Measurements from ENCODE around the gene TSC2.
A peak's percentile ranks its signal among the peaks of the same experiment; 100 is the strongest.
"Not testable (repeated sequence)": the region's sequence is repeated elsewhere in the genome, so short reads cannot be mapped to it uniquely, and the experiment has no call there.

TSC2 gene

GRCh38 chr16:2122429-2122828 is 74.6 kb downstream of the TSC2 start:
- no peak for DNase-seq (ENCODE audit: low read depth in 2 of 2)

- not testable (repeated sequence) for DNase-seq (ENCODE audit: low read depth in 2 of 2)
Measured at GRCh38 chr16:2122934-2123683, 75.3 kb downstream of the TSC2 start.

GRCh38 chr16:2123706-2124376 is 76.1 kb downstream of the TSC2 start:
- DNase-seq (ENCODE audit: low read depth in 2 of 2), result not testable (repeated sequence)

- not testable (repeated sequence) for DNase-seq (ENCODE audit: low read depth in 2 of 2)
Measured at GRCh38 chr16:2124377-2124693, 76.5 kb downstream of the TSC2 start.

- not testable (repeated sequence) for DNase-seq (ENCODE audit: low read depth in 2 of 2)
Measured at GRCh38 chr16:2124694-2125444, 77.1 kb downstream of the TSC2 start.

- DNase-seq (ENCODE audit: low read depth in 2 of 2), result not testable (repeated sequence)
Measured at GRCh38 chr16:2125609-2126008, 77.8 kb downstream of the TSC2 start.

DNA sequence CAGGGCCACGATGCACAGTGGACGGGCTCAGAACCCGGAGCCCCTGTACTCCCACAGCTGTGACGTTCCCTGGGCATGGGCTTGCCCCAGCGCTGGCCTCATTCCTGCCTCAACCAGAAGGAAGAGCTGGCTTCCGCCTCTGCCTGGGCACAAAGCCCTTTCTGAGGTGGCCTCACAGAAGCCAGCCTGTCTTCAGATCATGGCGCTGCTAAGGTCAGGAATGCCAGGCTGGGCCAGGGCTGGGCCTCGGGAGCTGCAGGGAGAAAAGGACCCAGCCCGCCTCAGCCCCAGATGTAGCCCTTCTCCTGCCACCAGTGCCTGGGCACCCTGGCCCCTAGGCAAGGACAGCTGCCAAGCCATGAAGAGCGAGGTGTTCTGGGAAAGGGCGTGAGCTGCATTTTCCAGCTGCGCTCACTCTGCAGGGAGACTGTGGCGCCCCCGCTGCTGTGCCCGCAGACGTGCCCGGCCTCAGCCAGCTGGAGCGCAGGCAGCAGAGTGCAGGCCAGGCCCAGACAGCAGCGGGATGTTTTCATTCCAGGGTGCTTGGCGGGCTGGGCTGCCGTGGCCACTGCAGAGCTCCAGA is 78.5 kb downstream of the TSC2 start:
- DNase-seq (ENCODE audit: low read depth in 2 of 2), result not testable (repeated sequence)

GRCh38 chr16:2126928-2127556 is 79.3 kb downstream of the TSC2 start:
- DNase-seq (ENCODE audit: low read depth in 2 of 2), result not testable (repeated sequence)

DNA sequence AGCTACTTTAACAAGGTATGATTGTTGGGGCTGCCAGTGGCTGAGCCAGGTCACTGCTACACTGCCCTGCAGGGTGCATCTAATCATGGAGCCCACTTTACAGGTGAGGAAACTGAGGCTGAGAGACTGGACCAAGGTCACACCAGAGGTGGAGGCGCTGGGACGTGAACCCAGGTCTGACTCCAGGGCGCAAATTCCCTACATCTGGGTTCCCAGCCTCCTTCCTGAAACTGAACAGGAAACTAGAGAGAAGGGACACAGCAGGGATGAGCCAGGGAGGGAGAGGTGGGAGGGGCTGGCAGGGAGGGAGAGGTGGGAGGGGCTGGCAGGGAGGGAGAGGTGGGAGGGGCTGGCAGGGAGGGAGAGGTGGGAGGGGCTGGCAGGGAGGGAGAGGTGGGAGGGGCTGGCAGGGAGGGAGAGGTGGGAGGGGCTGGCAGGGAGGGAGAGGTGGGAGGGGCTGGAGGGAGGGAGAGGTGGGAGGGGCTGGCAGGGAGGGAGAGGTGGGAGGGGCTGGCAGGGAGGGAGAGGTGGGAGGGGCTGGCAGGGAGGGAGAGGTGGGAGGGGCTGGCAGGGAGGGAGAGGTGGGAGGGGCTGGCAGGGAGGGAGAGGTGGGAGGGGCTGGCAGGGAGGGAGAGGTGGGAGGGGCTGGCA is 80.0 kb downstream of the TSC2 start:
- not testable (repeated sequence) for DNase-seq (ENCODE audit: low read depth in 2 of 2)

- DNase-seq (ENCODE audit: low read depth in 2 of 2), result not testable (repeated sequence)
Measured at GRCh38 chr16:2129251-2129650, 81.5 kb downstream of the TSC2 start.

- not testable (repeated sequence) for DNase-seq (ENCODE audit: low read depth in 2 of 2)
Measured at GRCh38 chr16:2129890-2130447, 82.2 kb downstream of the TSC2 start.

- DNase-seq (ENCODE audit: low read depth in 2 of 2), result not testable (repeated sequence)
Measured at GRCh38 chr16:2133797-2134196, 86.0 kb downstream of the TSC2 start.

- DNase-seq (ENCODE audit: low read depth in 2 of 2), result not testable (repeated sequence)
Measured at GRCh38 chr16:2135071-2135470, 87.3 kb downstream of the TSC2 start.

- peak; percentile 98 for DNase-seq (ENCODE audit: low read depth in 2 of 2)
Measured at GRCh38 chr16:2135770-2136490, 88.1 kb downstream of the TSC2 start, which contains the start of gene PKD1. Gene PKD1, minus strand, starts transcription at chr16:2135898. Its CDS starts 209 bp downstream, at chr16:2135689.

All from activated CD4-positive, alpha-beta T cell treated with anti-CD3 and anti-CD28 coated beads for 24 hours (primary cell).